GM23338 (cell line): ENCODE data around the gene TPR. TPM values are rescaled to one million over a fixed set of nuclear protein-coding genes. Genes with fewer than 3 reads are reported as not detected.

Experiments used
- ATAC-seq: fragments of 200-7000 bp; cut with Tn5 transposase; 3 replicates; pipeline ENCODE4 v1.9.1; 2020
- DNase-seq: peaks from one replicate; pipeline ENCODE4 v3.0.0-alpha.2; 2015; ENCODE audit warnings: low spot score
- H2AFZ ChIP-seq: fragments of 200-600 bp; sonication (generic); 2 replicates; pipeline ENCODE4 v1.8.0; 2016; ENCODE audit warnings: antibody characterized with exemption, mild to moderate bottlenecking, moderate library complexity
- H3F3A ChIP-seq: fragments of 200-600 bp; sonication (generic); replicated peaks from 2 replicates; pipeline ENCODE4 v1.8.0; 2017; ENCODE audit warnings: antibody characterized with exemption, mixed run types, low read depth
- H3K27ac ChIP-seq: fragments of 200-600 bp; sonication (generic); 2 replicates; pipeline ENCODE4 v1.6.1; 2016; ENCODE audit warnings: low read depth
- H3K27me3 ChIP-seq: fragments of 200-600 bp; sonication (generic); 2 replicates; pipeline ENCODE4 v1.8.0; 2016; ENCODE audit warnings: mild to moderate bottlenecking, mixed run types, moderate library complexity; ENCODE audit not compliant: insufficient read depth
- H3K36me3 ChIP-seq: fragments of 200-600 bp; sonication (generic); 2 replicates; pipeline ENCODE4 v1.8.0; 2016; ENCODE audit warnings: mild to moderate bottlenecking; ENCODE audit not compliant: insufficient read depth
- H3K4me1 ChIP-seq: fragments of 200-600 bp; sonication (generic); 2 replicates; pipeline ENCODE4 v1.8.0; 2016; ENCODE audit warnings: mild to moderate bottlenecking, moderate library complexity; ENCODE audit not compliant: insufficient read depth
- H3K4me2 ChIP-seq: fragments of 200-600 bp; sonication (generic); 2 replicates; pipeline ENCODE4 v1.7.1; 2017; ENCODE audit warnings: mixed run types
- H3K4me3 ChIP-seq: fragments of 200-600 bp; sonication (generic); 2 replicates; pipeline ENCODE4 v1.6.1; 2016; ENCODE audit warnings: mixed run types
- H3K79me2 ChIP-seq: fragments of 200-600 bp; sonication (generic); replicated peaks from 2 replicates; pipeline ENCODE4 v1.8.0; 2017; ENCODE audit warnings: mild to moderate bottlenecking; ENCODE audit not compliant: insufficient read depth
- H3K9me2 ChIP-seq: fragments of 200-600 bp; sonication (generic); 2 replicates; pipeline ENCODE4 v1.8.0; 2017; ENCODE audit not compliant: insufficient read depth
- H4K20me1 ChIP-seq: fragments of 200-600 bp; sonication (generic); replicated peaks from 2 replicates; pipeline ENCODE4 v1.8.0; 2017; ENCODE audit warnings: mild to moderate bottlenecking; ENCODE audit not compliant: insufficient read depth
- H3K27ac Mint-ChIP-seq: 2 replicates; pipeline ENCODE4 v1.8.0; 2020; ENCODE audit warnings: inconsistent platforms, mild to moderate bottlenecking, moderate library complexity, mixed read lengths
- H3K27me3 Mint-ChIP-seq: 3 replicates; pipeline ENCODE4 v1.8.0; 2022; ENCODE audit warnings: low read depth, mild to moderate bottlenecking, moderate library complexity, mixed read lengths, inconsistent platforms; ENCODE audit not compliant: insufficient read depth, poor library complexity
- H3K36me3 Mint-ChIP-seq: 3 replicates; pipeline ENCODE4 v1.8.0; 2021; ENCODE audit warnings: low read depth, mild to moderate bottlenecking, inconsistent platforms, moderate library complexity, mixed read lengths
- H3K4me1 Mint-ChIP-seq: 3 replicates; pipeline ENCODE4 v1.8.0; 2020; ENCODE audit warnings: mild to moderate bottlenecking, inconsistent platforms, mixed read lengths
- H3K4me3 Mint-ChIP-seq: 3 replicates; pipeline ENCODE4 v1.8.0; 2021; ENCODE audit warnings: moderate library complexity, mild to moderate bottlenecking, inconsistent platforms, mixed read lengths
- H3K9me3 Mint-ChIP-seq: 3 replicates; pipeline ENCODE4 v1.8.0; 2020; ENCODE audit warnings: moderate library complexity, mild to moderate bottlenecking, inconsistent platforms, mixed read lengths
- POLR2AphosphoS5 ChIP-seq: IDR thresholded peaks from 2 replicates; pipeline ENCODE4 v1.6.1; 2016; ENCODE audit warnings: antibody characterized with exemption, low read depth
- polyA plus RNA-seq: library from polyadenylated mRNA; unstranded; fragments of >200 nt; fragmentation: Nextera tagmentation; extraction: Ambion mirVana; gene quantifications from 2 replicates; pipeline ENCODE4 v1.2.1, GENCODE V29; 2016
- total RNA-seq: library from RNA; depleted of rRNA; stranded (reverse); fragments of >200 nt; shearing (Covaris generic); gene quantifications from 2 replicates; pipeline ENCODE4 v1.2.3, GENCODE V29; 2014
- TF ChIP-seq, protein P1 (sequence below): fragments of 250-450 bp; sonication (Bioruptor Pico); IDR thresholded peaks from 2 replicates; pipeline ENCODE4 v1.5.0; 2020; ENCODE audit warnings: mild to moderate bottlenecking, moderate library complexity
- TF ChIP-seq, protein P2 (sequence below): IDR thresholded peaks from one replicate; pipeline ENCODE4 v1.6.1; 2018; ENCODE audit warnings: antibody characterized with exemption; ENCODE audit not compliant: unreplicated experiment

TPR gene
- total and polyA plus RNA-seq, 2 experiments from 2014 or later, result 108 to 220 TPM

DNA sequence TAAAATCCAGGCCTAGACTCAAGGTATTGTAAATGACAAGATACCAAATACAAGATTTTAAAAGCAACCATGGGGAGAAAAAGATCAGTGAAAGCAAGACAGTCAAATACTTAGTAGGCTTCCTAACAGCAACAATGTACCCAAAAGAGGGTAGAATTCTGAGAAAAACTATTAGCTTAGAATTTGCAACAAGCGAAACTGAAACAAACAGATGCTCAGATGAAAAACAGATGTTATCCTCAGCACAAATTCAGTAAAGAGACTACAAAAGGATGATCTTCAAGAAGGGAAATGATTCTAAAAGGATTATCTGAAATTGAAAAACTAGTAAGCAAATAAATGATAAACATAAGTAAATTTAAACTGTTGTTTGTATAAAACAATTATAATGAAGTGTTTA lies 45.9 kb upstream of the TPR start:
- H3K4me3 ChIP-seq, result no peak overlapping the region

More for the DNA sequence above, 45.9 kb upstream of the TPR start:
- Histone ChIP-seq H3K79me2 (no peaks in the 10 kb centered on the region), H3K9me2 (no peaks in the 10 kb centered on the region; the same call in 1 of the 2 replicates), H3K4me2 (no peak overlapping the region), H2AFZ (no peak overlapping the region), H3K27me3 (no peaks in the 10 kb centered on the region), H3K4me1 (no peaks in the 10 kb centered on the region), H3F3A (no peaks in the 10 kb centered on the region), H3K27ac (no peak overlapping the region), H3K36me3 (0 out of 2 replicates have a peak, but pooled peaks cover 5% of the 10 kb centered on the region), H4K20me1 (no peaks in the 10 kb centered on the region)
- Mint-ChIP-seq H3K36me3 (peaks cover 7% of the 10 kb centered on the region; the same call in 1 of the 3 replicates), H3K27ac (no peak overlapping the region), H3K4me3 (no peak overlapping the region), H3K27me3 (peaks cover 4% of the 10 kb centered on the region), H3K9me3 (no peaks in the 10 kb centered on the region), H3K4me1 (no peaks in the 10 kb centered on the region)
- DNase-seq, result no peak
- TF ChIP-seq, protein P1, sequence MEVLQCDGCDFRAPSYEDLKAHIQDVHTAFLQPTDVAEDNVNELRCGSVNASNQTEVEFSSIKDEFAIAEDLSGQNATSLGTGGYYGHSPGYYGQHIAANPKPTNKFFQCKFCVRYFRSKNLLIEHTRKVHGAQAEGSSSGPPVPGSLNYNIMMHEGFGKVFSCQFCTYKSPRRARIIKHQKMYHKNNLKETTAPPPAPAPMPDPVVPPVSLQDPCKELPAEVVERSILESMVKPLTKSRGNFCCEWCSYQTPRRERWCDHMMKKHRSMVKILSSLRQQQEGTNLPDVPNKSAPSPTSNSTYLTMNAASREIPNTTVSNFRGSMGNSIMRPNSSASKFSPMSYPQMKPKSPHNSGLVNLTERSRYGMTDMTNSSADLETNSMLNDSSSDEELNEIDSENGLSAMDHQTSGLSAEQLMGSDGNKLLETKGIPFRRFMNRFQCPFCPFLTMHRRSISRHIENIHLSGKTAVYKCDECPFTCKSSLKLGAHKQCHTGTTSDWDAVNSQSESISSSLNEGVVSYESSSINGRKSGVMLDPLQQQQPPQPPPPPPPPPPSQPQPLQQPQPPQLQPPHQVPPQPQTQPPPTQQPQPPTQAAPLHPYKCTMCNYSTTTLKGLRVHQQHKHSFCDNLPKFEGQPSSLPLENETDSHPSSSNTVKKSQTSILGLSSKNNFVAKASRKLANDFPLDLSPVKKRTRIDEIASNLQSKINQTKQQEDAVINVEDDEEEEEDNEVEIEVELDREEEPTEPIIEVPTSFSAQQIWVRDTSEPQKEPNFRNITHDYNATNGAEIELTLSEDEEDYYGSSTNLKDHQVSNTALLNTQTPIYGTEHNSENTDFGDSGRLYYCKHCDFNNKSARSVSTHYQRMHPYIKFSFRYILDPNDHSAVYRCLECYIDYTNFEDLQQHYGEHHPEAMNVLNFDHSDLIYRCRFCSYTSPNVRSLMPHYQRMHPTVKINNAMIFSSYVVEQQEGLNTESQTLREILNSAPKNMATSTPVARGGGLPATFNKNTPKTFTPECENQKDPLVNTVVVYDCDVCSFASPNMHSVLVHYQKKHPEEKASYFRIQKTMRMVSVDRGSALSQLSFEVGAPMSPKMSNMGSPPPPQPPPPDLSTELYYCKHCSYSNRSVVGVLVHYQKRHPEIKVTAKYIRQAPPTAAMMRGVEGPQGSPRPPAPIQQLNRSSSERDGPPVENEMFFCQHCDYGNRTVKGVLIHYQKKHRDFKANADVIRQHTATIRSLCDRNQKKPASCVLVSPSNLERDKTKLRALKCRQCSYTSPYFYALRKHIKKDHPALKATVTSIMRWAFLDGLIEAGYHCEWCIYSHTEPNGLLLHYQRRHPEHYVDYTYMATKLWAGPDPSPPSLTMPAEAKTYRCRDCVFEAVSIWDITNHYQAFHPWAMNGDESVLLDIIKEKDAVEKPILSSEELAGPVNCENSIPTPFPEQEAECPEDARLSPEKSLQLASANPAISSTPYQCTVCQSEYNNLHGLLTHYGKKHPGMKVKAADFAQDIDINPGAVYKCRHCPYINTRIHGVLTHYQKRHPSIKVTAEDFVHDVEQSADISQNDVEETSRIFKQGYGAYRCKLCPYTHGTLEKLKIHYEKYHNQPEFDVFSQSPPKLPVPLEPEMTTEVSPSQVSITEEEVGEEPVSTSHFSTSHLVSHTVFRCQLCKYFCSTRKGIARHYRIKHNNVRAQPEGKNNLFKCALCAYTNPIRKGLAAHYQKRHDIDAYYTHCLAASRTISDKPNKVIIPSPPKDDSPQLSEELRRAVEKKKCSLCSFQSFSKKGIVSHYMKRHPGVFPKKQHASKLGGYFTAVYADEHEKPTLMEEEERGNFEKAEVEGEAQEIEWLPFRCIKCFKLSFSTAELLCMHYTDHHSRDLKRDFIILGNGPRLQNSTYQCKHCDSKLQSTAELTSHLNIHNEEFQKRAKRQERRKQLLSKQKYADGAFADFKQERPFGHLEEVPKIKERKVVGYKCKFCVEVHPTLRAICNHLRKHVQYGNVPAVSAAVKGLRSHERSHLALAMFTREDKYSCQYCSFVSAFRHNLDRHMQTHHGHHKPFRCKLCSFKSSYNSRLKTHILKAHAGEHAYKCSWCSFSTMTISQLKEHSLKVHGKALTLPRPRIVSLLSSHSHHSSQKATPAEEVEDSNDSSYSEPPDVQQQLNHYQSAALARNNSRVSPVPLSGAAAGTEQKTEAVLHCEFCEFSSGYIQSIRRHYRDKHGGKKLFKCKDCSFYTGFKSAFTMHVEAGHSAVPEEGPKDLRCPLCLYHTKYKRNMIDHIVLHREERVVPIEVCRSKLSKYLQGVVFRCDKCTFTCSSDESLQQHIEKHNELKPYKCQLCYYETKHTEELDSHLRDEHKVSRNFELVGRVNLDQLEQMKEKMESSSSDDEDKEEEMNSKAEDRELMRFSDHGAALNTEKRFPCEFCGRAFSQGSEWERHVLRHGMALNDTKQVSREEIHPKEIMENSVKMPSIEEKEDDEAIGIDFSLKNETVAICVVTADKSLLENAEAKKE (CRISPR knock-in tag), result no peak
- TF ChIP-seq, protein P2, sequence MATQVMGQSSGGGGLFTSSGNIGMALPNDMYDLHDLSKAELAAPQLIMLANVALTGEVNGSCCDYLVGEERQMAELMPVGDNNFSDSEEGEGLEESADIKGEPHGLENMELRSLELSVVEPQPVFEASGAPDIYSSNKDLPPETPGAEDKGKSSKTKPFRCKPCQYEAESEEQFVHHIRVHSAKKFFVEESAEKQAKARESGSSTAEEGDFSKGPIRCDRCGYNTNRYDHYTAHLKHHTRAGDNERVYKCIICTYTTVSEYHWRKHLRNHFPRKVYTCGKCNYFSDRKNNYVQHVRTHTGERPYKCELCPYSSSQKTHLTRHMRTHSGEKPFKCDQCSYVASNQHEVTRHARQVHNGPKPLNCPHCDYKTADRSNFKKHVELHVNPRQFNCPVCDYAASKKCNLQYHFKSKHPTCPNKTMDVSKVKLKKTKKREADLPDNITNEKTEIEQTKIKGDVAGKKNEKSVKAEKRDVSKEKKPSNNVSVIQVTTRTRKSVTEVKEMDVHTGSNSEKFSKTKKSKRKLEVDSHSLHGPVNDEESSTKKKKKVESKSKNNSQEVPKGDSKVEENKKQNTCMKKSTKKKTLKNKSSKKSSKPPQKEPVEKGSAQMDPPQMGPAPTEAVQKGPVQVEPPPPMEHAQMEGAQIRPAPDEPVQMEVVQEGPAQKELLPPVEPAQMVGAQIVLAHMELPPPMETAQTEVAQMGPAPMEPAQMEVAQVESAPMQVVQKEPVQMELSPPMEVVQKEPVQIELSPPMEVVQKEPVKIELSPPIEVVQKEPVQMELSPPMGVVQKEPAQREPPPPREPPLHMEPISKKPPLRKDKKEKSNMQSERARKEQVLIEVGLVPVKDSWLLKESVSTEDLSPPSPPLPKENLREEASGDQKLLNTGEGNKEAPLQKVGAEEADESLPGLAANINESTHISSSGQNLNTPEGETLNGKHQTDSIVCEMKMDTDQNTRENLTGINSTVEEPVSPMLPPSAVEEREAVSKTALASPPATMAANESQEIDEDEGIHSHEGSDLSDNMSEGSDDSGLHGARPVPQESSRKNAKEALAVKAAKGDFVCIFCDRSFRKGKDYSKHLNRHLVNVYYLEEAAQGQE, result no peak
- no peak for TF ChIP-seq POLR2AphosphoS5
- ATAC-seq, result no peak
